ENCODE data around the gene SPACA4.

Gene SPACA4

DNA sequence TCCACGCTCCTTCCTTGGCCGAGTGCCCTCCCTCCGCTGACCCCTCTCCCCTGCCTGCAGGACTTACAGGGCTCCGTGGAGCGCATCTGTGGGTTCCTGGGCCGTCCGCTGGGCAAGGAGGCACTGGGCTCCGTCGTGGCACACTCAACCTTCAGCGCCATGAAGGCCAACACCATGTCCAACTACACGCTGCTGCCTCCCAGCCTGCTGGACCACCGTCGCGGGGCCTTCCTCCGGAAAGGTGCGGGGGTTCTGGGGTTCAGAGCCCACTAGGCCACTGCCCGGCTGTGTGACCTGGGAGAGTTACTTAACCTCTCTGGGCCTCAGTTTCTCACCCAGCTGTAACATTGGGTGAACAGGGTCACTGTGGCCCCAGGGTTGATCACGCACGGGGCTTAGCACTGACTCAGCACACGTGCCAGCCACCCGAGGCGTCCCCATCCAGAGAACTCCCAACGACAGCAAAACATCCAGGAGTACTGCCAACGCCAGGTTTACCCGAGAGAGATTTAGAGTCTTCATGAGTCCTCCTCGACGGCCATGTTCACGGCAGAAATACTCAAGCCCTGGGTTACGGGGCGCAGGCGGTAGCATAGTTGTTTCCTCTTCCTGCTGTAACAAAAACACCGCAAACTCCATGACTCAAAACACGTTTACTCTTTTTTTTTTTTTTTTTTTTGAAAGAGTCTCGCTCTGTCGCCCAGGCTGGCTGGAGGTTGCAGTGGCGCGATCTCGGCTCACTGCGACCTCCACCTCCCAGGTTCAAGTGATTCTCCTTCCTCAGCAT lies 9.7 kb upstream of the SPACA4 start:
- no peak for DNase-seq (ENCODE audit: low read depth)

GRCh38 chr19:48598996-48599700 lies 7.4 kb upstream of the SPACA4 start:
- DNase-seq (ENCODE audit: low read depth) = no peak

- DNase-seq (ENCODE audit: low read depth) = no peak
These were observed 5.7 kb upstream of the SPACA4 start for GRCh38 chr19:48600679-48601417.

DNA sequence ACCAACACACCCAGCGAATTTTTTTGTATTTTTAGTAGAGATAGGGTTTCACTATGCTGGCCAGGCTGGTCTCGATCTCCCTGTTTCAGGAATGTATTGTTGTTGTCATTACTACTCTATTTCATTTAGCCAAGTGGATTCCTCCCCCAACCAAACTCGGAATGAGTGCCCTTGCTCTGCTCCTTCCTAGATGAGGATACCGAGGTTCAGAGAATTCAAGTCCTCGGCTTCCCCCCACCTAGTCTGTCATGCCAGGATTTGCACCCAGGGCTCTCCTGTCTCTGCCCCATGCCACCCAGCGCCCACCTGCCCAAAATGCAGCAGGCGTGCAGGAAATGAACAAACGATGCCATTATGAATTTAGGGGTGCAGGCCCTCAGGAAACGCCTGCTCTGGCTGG lies 3.5 kb upstream of the SPACA4 start:
- DNase-seq (ENCODE audit: low read depth) = no peak

- no peak for DNase-seq (ENCODE audit: low read depth)
These were observed 3.1 kb upstream of the SPACA4 start for GRCh38 chr19:48603449-48603848.

DNA sequence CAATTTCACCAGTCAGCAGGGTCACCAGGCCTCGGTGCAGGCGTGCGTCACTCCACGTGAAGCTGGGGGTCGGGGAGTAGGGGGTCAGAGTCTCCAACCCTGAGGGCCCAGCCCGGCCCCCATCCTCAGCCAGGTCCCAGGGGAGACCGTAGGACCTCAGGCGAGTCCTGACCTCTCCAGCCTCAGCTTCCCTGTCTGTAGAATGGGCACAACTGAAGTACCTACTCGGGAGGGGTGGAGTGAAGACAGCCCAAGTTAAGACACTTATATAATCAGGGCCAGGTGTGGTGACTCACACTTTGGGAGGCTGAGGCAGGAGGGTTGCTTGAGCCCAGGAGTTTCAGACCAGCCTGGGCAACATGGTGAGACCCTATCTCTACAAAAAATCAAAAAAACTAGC lies 2.7 kb upstream of the SPACA4 start:
- DNase-seq (ENCODE audit: low read depth) = no peak

- no peak for DNase-seq (ENCODE audit: low read depth)
These were observed 815 bp downstream of the SPACA4 start for GRCh38 chr19:48607359-48607755.

GRCh38 chr19:48608798-48609263 lies 2.3 kb downstream of the SPACA4 start:
- DNase-seq (ENCODE audit: low read depth) = no peak

DNA sequence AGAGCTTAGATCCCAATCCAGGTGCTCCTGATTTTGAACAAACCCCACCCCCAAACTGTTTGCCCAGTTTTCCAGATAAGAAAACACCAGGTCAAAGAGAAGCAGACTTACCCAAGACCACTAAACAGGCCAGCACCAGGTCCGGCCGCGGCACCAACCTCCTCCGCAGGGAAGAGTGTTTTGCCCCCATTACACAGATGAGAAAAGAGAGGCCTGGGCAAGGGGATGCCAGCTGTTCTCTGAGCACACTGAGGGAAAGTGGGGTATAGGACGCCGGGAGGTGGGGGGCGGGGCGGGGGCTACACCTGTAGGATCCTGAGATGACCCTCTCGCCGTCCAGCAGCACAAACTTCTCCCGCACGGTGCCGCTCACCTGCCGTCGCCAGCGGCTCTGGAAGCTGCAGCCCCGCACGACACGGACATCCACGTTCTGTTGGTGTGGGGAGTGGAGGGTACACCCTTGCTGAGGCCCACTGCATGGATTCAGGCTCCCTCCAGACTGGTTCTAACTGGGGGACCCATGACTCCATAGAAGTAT lies 3.1 kb downstream of the SPACA4 start:
- no peak for DNase-seq (ENCODE audit: low read depth)

DNA sequence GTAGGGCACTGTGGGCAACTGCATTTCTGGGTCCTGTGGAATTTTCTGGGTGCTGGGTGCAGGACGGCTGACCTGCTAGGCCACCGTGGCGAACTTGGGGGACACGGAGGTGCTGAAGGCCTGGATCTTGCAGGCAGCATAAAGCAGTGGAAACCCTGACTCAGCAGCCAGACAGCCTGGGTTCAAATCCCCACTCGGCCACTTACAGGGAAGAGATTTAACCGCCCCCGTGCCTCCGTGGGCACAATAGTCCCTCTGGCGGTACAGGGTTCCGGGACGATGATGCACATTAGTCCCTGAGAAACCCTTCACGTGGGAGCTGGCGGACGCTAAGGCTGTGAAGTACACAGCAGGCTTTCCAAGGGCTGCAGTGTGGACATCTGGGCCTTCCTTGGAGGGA lies 5.3 kb downstream of the SPACA4 start:
- DNase-seq (ENCODE audit: low read depth) = no peak

GRCh38 chr19:48613024-48613851 lies 6.7 kb downstream of the SPACA4 start:
- DNase-seq (ENCODE audit: low read depth) = no peak

- no peak for DNase-seq (ENCODE audit: low read depth)
These were observed 7.4 kb downstream of the SPACA4 start for GRCh38 chr19:48613852-48614435.

GRCh38 chr19:48614436-48615230 lies 8.1 kb downstream of the SPACA4 start, which contains the start of gene FAM83E:
Gene FAM83E, minus strand, starts transcription at chr19:48615076. Its CDS starts 1,704 bp downstream, at chr19:48613372.
- no peak for DNase-seq (ENCODE audit: low read depth)

- DNase-seq (ENCODE audit: low read depth) = no peak
These were observed 8.9 kb downstream of the SPACA4 start for GRCh38 chr19:48615231-48616040.

DNA sequence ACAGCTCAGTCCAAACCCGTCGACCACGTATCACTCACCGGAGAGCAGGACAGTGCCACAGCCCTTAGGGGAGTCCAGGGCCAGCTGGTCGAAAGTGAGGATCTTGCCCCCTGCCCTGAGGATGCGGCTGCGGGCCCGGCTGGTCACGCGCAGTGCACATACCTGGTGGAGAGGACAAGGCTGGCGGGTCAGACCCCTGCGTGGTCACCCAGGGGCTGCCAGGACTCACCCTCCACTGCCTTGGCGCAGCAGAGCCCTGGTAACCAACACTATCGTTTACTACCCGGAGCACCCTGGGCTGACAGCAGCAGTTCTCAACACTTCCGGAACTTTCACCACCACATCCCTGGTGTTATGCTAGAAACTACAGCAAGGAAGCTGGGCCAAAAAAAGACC lies 9.5 kb downstream of the SPACA4 start:
- DNase-seq (ENCODE audit: low read depth) = no peak

- no peak for DNase-seq (ENCODE audit: low read depth)
These were observed 10.0 kb downstream of the SPACA4 start for GRCh38 chr19:48616491-48617056.

GRCh38 chr19:48617146-48617937 lies 10.8 kb downstream of the SPACA4 start:
- no peak for DNase-seq (ENCODE audit: low read depth)

DNA sequence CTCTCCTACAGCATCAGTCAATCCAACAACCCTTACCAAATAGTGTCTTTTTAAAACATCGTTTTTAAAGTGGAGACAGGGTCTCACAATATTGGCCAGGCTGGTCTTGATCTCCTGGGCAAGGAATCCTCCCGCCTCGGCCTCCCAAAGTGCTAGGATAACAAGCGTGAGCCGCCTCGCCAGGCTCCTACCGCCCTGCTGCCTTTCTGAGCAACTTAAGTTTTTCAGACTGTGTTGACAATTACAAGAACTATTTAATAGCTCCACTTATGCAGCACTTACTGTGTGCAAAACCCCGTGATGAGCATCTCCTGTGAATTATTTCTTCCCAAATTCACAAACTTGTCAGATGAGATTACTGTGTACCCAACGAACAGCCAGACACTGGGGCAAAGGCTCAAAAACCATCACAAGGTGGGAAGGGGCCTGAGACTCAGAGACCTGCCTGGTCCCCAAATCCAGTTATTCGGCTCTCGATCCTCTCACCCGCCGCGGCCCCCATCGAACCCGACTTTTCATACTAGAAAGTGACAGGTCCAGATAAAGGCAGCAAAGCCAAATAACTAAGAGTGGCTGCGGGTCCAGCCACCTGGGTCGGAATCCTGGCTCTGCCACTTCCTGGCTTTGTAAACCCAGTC lies 11.9 kb downstream of the SPACA4 start:
- DNase-seq (ENCODE audit: low read depth) = no peak

Measured in GM04503 (cell line).